Right kidney (tissue), 9 donors: Measurements from ENCODE around the gene ZNF763.
"Not testable (repeated sequence)": the region's sequence is repeated elsewhere in the genome, so short reads cannot be mapped to it uniquely, and the experiment has no call there.

Source experiments
- DNase-seq: peaks from one replicate; pipeline ENCODE4 v3.0.0-alpha.2; 2016
- long read RNA-seq, 8 donors: transcript quantifications; one replicate each; lab custom pipeline, GENCODE V29; 2026

ZNF763 gene
- long read RNA-seq, donor 1, partial matches to known transcripts, result 0 of 2 reads
- long read RNA-seq, donor 1, other reads (novel, unspliced or antisense), result 0 of 2 reads
- long read RNA-seq, donor 2, partial matches to known transcripts, result 0 of 4 reads
- long read RNA-seq, donor 2, other reads (novel, unspliced or antisense), result 0 of 4 reads
- long read RNA-seq, donor 3, partial matches to known transcripts, result 0 of 2 reads
- long read RNA-seq, donor 3, other reads (novel, unspliced or antisense), result 0 of 2 reads
- long read RNA-seq, donor 4, partial matches to known transcripts, result 0 of 1 reads
- long read RNA-seq, donor 4, other reads (novel, unspliced or antisense), result 0 of 1 reads
- long read RNA-seq, donor 5, partial matches to known transcripts, result 0 of 2 reads
- long read RNA-seq, donor 5, other reads (novel, unspliced or antisense), result 0 of 2 reads
- long read RNA-seq, donor 6, result 0 reads
- long read RNA-seq, donor 7, result 0 reads
- long read RNA-seq, donor 8, partial matches to known transcripts, result 0 of 2 reads
- long read RNA-seq, donor 8, other reads (novel, unspliced or antisense), result 0 of 2 reads

GRCh38 chr19:11964858-11965645, at the start of gene ZNF763:
TSS of gene ZNF763 (plus strand) at chr19:11965040. CDS start at chr19:11965209, 169 bp downstream.
- peak; percentile 94 for DNase-seq

GRCh38 chr19:11921852-11922495, 42.9 kb upstream of the ZNF763 start:
- no peak for DNase-seq

- peak; percentile 98 for DNase-seq
Measured at GRCh38 chr19:11924886-11925650, 39.8 kb upstream of the ZNF763 start, which contains the start of gene ZNF700. TSS of gene ZNF700 (plus strand) at chr19:11925107. CDS start at chr19:11925211, 104 bp downstream.

GRCh38 chr19:11925651-11926187, 39.1 kb upstream of the ZNF763 start:
- not testable (repeated sequence) for DNase-seq

- DNase-seq, result no peak
Measured at GRCh38 chr19:11927227-11927626, 37.6 kb upstream of the ZNF763 start.

- DNase-seq, result no peak
Measured at GRCh38 chr19:11931051-11931450, 33.8 kb upstream of the ZNF763 start.

- no peak for DNase-seq
Measured at GRCh38 chr19:11931513-11931912, 33.3 kb upstream of the ZNF763 start.

- DNase-seq, result not testable (repeated sequence)
Measured at GRCh38 chr19:11935829-11936228, 29.0 kb upstream of the ZNF763 start.

- not testable (repeated sequence) for DNase-seq
Measured at GRCh38 chr19:11938383-11938782, 26.5 kb upstream of the ZNF763 start.

- DNase-seq, result not testable (repeated sequence)
Measured at GRCh38 chr19:11941361-11941887, 23.4 kb upstream of the ZNF763 start.

GRCh38 chr19:11942008-11942842, 22.6 kb upstream of the ZNF763 start:
- DNase-seq, result no peak

GRCh38 chr19:11942843-11943108, 22.1 kb upstream of the ZNF763 start:
- peak; percentile 12 for DNase-seq

GRCh38 chr19:11944656-11945055, 20.2 kb upstream of the ZNF763 start:
- DNase-seq, result no peak

GRCh38 chr19:11948646-11949045, 16.2 kb upstream of the ZNF763 start:
- DNase-seq, result no peak

GRCh38 chr19:11949201-11949600, 15.6 kb upstream of the ZNF763 start:
- no peak for DNase-seq

- not testable (repeated sequence) for DNase-seq
Measured at GRCh38 chr19:11949614-11950080, 15.2 kb upstream of the ZNF763 start.

GRCh38 chr19:11950312-11950711, 14.5 kb upstream of the ZNF763 start:
- DNase-seq, result no peak

- DNase-seq, result peak; percentile 68
Measured at GRCh38 chr19:11963566-11964355, 1.1 kb upstream of the ZNF763 start.

GRCh38 chr19:11964496-11964857, 363 bp upstream of the ZNF763 start:
- DNase-seq, result no peak
